HG03039 (cell line): ENCODE data around the gene NTRK3.

ENCODE experiments used
- ATAC-seq: cut with Tn5 transposase; IDR thresholded peaks from one replicate; pipeline ENCODE4 v1.9.1; 2021; ENCODE audit warnings: mild to moderate bottlenecking, moderate library complexity; ENCODE audit not compliant: unreplicated experiment

Gene NTRK3

DNA sequence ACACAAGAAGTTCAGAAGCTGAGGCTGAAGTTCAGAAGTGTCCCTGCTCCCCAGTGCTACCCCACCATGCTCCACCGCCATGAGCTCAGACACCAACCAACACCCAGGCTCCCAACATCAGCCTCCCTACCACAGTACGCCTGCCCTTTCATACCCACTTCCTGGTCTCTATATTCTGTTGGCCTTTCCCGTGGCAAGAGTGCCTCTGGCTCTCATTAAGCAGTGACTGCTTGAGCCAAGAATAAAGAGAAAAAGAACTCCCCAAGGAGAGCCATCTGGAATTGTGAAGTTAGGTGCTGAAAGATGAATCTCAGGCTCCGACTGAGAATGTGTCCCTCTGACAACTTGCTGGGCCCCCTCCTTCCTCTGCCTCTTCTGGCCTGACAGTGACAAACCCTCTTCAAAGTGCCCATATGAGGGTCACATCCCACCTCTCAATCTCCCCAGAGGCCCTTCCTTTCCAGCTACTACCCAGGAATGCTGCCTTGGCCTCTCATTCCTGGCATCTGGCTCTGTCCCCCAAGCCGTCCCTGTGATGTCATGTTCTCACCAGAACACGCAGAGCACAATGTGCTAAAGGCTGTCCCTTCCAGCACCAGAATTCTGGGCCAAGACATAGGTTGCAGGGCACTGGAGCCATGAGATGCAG lies 306.8 kb downstream of the NTRK3 start:
- no peak for ATAC-seq

- ATAC-seq: no peak
These were observed 307.4 kb downstream of the NTRK3 start for GRCh38 chr15:87949151-87949574.

DNA sequence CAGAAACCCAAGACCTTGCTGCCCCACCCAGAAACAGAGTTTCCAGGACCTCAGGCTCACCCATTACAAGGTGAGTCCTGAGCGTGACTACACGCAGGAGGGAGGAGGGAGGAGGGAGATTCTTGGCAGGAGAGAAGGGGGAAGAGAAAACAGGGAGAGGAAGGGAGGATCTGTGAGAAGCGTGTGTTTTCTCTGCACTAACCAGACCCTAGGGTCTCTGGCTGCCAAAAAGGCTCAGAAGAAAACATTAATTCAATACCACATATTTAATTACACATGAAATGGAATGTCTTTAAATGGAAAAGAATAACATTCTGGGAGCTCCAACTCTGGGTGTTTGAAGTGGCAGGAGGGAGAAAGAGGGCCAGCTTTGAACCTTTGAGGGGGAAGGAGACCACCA lies 309.0 kb downstream of the NTRK3 start:
- ATAC-seq: no peak

- no peak for ATAC-seq
These were observed 311.3 kb downstream of the NTRK3 start for GRCh38 chr15:87945246-87945645.

DNA sequence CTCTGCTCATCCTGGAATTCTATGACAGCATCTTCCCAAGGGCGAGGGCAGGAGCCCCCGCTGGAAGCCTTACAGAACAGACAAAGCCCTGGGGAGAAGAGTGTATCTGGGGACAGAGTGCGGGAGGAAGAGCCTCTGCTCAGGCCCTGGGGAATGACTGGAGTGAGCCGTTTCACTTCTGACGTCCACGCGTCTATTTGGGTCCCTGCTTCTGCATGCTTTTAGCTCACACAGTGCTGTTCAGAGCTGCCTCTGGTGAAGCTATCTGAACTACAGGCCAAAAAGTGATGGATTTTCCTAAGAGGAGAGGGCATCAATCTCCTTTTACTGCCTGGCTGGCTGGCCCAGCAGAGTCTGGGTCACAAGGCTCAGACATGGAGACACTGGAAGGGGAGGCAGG lies 311.8 kb downstream of the NTRK3 start:
- no peak for ATAC-seq

GRCh38 chr15:87944050-87944449 lies 312.5 kb downstream of the NTRK3 start:
- no peak for ATAC-seq

DNA sequence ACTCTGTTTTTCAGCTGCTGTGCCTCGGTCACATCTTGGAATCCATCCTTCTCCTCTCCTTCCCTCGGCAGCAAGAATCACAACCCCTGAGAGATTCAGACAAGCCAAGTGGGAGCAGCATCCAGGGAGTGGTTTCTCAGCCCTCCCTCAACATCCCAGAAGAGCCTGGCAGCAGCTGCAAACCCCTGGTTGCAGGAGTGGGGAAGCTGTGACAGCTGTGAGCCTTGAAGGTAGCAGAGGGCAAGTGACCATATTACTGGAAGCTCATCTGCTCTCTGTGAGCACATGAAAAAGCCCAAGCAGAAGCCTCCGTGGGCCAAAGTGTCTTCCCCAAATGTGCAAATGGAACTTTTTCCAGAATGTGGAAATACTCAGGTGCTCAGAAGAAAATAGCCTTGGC lies 312.9 kb downstream of the NTRK3 start:
- ATAC-seq: no peak

GRCh38 chr15:87942316-87942715 lies 314.2 kb downstream of the NTRK3 start:
- no peak for ATAC-seq

DNA sequence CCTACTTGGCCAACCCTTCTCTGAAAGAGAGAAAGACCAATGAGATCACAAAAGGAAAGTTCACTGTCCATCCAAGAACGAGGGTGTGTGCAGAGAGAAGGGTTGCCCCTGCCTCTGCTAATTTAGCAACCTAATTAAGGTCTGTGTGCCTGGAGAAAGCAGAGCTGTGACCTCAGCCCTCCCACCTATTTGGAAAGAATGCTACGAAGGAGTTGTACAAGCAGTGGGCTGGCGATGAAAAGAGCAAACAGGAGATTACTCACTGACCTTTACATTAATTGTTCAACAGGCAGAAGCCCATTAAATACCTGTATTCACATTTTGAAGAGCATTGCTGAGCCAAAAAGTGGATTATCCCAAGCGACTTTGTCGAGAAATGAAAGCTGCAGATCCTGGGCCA lies 314.9 kb downstream of the NTRK3 start:
- ATAC-seq: no peak

- ATAC-seq: no peak
These were observed 315.8 kb downstream of the NTRK3 start for GRCh38 chr15:87940768-87941167.

DNA sequence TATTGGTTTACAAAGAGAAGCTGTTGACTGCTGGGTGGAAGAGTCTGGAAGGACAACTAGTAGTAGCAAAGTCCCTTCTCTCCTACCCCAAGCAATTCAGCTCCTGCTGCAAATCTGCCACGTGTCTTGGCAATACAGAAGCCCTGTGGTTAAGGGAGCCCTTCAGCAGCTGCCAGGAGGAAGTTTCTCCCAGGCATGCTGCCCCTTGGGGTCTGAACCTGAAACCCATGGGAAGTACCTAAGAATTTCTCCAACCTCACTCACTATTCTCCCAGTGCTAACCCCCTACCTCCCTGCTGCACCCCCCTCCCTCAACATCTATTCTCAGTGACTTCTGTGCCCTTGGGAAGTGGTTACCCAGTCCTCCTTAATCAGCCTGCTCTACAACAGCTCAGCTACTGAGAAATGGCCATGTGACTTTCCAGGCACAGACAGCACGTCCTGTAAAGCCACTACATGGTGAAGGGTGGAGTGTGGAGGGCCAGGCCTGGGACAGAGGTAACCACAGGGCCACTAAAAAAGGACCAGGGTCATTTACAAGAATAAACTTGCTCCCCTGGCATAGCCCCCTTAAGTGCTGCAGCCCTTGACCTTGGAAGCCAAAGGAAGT lies 316.6 kb downstream of the NTRK3 start:
- ATAC-seq: no peak

GRCh38 chr15:87938031-87938430 lies 318.5 kb downstream of the NTRK3 start:
- ATAC-seq: no peak

- no peak for ATAC-seq
These were observed 321.0 kb downstream of the NTRK3 start for GRCh38 chr15:87935583-87935982.

GRCh38 chr15:87931584-87931983 lies 325.0 kb downstream of the NTRK3 start:
- no peak for ATAC-seq

DNA sequence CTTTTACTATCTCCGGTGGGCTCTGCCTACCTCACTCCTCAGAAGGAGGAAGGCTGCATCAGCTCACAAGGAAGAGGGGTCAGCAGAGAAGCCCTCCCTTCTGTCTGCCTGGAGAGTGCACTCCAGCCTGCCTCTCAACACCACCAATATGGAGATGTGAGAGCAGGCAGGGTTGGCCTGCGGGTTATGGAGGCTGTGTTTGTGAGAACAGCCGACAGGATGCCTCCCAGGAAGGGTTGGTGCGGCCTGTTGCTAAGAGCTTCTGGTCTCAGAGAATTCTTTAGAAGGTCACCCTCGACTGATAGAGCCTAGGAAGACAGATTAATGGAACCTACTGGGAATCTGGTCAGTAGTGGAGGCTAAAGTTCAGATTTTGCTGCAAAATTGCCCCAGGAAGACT lies 326.1 kb downstream of the NTRK3 start:
- no peak for ATAC-seq

DNA sequence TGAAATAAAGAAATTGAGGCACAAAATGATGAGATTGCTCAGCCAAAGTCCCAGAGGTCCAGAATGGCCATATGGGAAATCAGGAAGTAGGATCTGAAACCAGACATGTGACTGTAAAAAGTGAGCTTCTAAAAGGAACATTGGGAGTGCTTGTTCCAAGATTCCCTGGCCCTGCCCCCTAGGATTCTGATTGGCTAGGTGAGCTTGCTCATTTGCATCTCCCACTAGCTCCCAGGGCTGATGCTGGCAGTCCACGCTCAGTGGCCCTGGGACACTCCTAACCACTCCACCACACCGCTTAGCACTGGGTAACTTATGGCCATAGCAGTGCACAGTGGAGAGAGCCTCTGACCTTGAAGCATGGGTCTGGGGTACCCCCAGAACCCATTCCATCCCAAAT lies 326.7 kb downstream of the NTRK3 start:
- ATAC-seq: no peak

DNA sequence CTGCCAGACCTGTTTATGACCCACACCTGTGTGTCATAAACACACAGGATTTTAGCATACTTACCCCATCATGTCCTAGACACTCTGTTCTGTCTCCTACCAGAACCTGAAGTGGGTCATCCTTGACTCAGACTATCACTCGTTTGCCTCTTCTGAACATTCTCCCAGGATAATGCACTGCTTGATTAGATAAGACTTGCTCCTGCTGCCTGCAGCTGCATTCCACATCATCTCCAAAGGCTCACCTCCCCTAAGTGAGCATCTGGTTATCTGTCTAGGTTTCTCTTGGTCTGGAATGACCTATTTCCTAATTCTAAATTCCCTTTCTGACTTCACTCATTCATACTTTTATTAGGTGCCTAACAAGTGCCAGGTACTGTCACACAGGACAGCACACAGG lies 332.1 kb downstream of the NTRK3 start:
- no peak for ATAC-seq

GRCh38 chr15:87919064-87919463 lies 337.5 kb downstream of the NTRK3 start:
- ATAC-seq: no peak

DNA sequence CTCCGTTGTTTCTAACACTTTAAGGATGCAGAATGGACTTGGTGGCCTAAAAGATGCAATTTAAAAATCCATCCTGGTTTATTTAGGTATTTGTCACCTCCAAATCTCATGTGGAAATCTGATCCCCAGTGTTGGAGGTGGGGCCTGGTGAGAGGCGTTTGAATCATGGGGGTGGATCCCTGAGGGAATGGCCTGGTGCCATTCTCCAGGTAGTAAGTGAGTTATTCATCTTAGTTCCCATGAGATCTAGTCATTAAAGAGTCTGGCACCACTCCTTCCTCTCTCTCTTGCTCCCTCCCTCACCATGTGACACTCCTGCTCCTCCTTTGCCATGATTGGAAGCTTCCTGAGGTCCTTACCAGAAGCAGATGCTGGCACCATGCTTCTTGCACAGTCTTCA lies 339.1 kb downstream of the NTRK3 start:
- no peak for ATAC-seq

DNA sequence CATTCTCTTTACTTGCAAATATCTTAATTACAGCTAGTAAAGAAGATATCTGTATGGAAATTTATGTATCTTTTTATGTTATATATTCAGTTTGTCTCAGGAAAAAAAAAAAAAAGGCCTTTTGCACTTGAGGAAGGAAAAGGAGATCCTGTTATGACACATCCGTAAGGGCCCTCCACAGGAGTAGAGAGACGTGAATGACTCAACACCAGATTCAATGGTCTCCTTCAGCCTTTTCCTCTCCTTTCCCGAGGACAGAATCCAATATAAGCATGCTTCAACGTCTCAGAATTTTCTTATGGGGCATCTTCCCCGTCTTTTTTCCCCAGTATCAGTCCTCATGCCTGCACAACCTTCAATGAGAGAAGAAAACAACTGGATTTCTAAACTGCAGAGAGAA lies 340.3 kb downstream of the NTRK3 start:
- ATAC-seq: no peak

DNA sequence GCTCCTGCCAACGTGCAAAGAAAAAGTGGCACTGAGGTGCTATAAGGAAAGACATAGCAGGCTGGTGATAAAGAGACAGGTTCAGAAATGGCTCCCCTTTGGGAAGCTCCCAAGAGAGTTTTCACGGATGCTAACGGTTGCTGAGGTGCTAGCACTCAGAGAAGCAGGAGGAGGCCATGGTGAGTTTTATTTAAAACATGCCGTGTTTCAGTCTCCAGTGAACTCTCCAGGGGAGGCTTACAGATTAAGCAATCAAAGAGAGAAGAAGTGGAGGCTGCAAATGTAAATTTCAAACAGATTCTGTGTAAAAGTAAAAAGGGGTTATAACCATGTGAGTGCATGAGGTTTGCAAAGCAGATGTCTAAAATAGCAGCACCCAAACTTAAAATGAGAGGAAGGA lies 346.2 kb downstream of the NTRK3 start:
- no peak for ATAC-seq

GRCh38 chr15:87907676-87908446 lies 348.7 kb downstream of the NTRK3 start:
- ATAC-seq: no peak
